GM21825 (cell line): ENCODE results near the gene RNGTT.
"Not testable (repeated sequence)": the region's sequence is repeated elsewhere in the genome, so short reads cannot be mapped to it uniquely, and the experiment has no call there.

ENCODE experiments used
- ATAC-seq: cut with Tn5 transposase; IDR thresholded peaks from one replicate; pipeline ENCODE4 v1.9.1; 2021; ENCODE audit warnings: mild to moderate bottlenecking, moderate library complexity; ENCODE audit not compliant: unreplicated experiment

The RNGTT gene

DNA sequence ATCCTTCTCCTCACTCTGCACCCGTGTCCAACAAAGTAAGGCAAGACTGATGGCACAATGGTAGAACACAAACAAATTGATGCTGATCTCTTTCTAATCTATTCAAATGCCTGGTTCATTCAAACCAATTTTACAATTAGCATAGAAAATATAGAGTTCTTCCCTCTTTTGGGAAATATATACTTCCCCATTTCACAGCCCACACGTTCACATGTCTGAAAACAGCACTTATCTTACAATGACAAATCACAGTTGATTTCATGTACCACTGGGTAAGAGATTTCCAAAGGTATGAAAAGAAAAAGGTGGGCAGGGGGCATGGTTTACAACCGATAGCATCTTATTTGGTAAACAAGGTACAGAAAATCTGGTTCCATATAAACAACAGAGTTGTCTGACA lies 137.6 kb downstream of the RNGTT start:
- no peak for ATAC-seq

- ATAC-seq: no peak
Observed at GRCh38 chr6:88823998-88824397, 139.4 kb downstream of the RNGTT start.

GRCh38 chr6:88815491-88815890 lies 147.9 kb downstream of the RNGTT start:
- no peak for ATAC-seq

DNA sequence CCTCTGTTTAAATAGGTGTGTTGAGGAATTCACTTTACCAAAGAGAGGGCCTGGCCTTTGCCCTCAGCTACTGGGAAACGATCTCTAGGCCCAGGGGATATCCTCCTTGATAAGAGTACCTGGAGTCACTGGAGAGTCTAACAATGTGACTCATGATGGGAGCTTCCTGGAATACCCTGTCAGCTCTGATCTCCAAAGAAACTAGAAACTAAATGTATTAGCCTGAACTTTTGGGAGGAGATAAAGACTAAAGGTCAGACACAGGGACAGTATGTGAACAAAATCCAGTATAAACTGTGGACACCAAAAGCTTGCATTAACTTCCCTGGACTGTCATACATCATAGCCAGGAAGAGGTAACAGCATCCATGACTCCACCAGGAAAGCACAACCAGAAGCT lies 148.5 kb downstream of the RNGTT start:
- ATAC-seq: no peak

DNA sequence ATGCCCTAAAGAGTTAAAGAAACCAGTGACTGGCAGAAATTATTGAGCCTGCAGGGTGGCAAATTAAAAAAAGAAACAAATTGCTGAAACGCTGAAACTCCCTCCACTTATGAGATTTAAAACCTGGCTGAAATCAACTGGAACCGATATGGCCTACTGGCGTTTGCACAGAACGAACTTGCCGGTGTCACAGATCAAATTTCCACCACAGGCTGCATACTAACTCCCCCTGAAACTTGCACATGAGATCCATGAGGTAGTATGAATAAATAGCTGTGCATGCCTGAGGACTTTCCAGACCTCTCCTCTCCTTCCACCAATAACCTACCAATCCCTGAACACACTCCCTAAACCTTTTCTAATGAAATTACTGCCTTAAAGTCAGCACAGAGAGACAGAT lies 150.4 kb downstream of the RNGTT start:
- ATAC-seq: no peak

DNA sequence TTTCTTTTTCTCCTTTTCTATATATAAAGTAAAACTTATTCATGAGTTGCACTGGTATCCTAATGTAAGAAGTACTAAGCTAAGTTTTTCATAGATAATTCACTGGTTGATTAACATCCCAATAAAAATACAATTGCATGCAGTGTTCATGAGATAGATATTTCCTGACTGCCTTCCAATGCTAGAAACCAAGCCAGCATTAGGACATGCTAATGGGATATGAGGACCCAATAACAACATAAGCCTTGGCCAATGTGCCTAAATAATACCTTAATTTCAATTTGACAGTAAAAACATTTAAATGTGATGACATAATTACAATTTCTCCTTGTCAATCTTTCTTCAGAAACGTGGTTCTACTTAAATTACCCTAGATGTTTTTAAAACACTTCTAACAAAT lies 152.7 kb downstream of the RNGTT start:
- ATAC-seq: no peak

- ATAC-seq: no peak
Observed at GRCh38 chr6:88810089-88810488, 153.3 kb downstream of the RNGTT start.

GRCh38 chr6:88808381-88808780 lies 155.0 kb downstream of the RNGTT start:
- no peak for ATAC-seq

DNA sequence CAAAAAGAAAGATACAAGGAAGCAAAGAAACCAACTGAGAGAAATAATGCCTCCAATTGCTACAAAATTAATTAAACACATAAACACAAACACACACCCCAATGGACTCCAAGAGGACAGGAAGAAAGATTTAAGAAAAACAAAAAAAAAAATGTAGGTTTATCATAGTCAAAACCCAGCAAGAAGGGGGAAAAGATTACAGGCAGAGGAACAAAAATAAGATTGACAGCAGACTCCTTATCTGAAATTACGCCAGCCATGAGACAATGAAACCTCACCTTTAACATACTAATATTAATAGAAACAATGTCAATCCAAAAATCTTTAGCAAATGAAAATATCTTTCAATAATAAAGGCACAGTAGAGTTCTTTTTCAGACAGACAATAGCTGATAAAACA lies 155.8 kb downstream of the RNGTT start:
- ATAC-seq: no peak

DNA sequence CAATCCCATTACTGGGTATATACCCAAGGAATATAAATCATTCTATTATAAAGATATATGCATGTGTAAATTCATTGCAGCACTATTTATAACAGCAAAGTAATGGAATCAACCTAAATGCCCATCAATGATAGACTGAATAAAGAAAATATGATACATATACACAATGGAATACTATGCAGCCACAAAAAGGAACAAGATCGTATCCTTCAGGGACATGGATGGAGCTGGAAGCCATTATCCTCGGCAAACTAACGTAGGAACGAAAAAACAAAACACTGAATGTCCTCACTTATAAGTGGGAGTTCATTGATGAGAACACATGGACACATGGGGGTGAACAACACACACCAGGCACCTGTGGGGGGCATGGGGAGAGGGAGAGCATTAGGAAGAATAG lies 156.7 kb downstream of the RNGTT start:
- no peak for ATAC-seq

GRCh38 chr6:88804701-88805100 lies 158.7 kb downstream of the RNGTT start:
- no peak for ATAC-seq

- no peak for ATAC-seq
Observed at GRCh38 chr6:88785478-88785877, 177.9 kb downstream of the RNGTT start.

DNA sequence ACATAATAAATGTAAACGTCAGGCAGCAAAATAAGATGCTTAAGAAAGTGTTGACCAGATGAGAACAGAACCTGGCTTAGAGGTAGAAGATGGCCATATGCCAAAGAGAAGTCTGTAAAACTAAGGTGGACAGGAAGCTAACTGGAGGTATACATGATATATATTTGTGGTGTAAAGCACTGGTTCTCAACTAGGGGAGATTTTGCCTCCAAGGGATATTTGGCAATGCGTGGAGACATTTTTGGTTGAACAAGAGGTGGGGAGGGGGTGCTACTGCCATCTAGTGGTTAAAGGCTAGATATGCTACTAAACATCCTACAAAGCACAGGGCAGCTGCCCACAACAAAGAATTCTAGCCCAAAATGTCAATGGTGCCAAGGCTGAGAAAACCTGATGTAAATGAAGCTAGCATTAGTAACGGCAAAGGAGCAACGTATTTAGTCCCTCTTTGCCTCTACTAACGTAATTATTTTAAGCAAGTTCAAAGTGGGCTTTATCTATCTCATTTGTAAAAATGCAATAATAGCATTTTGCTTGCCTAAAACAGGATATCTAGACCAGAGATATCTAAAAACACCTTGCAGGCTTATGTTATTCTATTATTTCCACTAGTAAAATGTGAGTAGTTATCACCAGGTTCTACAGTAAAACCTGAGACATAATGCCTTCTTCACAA lies 182.6 kb downstream of the RNGTT start:
- no peak for ATAC-seq

- no peak for ATAC-seq
Observed at GRCh38 chr6:88775866-88776571, 187.4 kb downstream of the RNGTT start.

DNA sequence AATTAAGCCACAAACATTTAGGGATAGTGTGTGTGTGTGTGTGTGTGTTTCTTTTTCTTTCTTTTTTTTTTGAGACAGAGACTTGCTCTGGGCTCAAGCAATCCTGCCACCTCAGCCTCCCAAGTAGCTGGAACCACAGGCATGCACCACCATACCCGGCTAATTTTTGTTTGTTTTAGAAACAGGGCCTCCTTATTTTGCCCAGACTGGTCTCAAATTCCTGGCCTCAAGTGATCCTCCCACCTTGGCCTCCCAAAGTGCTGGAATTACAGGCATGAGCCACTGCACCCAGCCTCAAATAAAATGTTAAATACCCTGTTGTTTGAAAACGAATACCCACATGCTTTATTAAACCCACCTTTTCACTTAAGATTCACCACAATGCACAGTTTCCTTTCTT lies 195.3 kb downstream of the RNGTT start:
- ATAC-seq: not testable (repeated sequence)

DNA sequence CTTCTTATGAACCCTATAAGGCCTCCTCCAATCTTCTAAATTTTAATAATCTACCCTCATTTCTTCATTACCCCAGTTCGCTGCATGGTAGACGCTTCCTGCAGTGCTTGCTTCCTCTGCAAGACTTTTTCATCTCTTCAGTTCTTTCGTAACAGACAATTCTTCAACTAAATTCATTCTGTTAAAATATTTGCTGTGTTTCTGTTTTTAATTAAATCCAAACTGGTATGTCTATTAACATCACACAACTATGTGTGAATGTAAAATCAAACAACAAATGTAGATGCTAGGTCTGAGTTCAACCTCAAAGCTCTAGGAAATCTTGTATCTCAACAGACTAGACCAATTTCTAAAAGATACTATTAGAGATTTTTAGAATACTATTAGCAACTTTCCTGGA lies 199.3 kb downstream of the RNGTT start:
- ATAC-seq: no peak

GRCh38 chr6:88763160-88763559 lies 200.3 kb downstream of the RNGTT start:
- ATAC-seq: no peak

- peak; percentile 76 for ATAC-seq
Observed at GRCh38 chr6:88761237-88762031, 202.0 kb downstream of the RNGTT start.

DNA sequence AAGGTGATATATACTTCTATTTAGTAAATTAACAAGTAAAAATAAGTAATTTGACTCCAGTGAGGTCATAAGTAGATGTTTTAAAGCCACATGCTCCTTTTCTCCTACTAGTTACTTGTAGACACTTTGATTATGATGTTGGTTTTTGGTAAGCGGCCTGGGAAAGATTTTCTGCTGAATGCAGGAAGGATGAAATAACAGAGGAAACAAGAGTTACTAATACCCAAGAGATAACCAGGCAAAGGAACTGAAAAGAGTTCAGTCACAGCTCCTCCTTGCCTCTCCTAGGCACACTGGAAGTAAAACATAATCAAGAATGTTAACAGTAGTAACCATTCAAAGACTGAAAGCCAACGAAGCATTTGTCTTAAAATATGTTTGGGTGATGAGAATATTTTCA lies 203.3 kb downstream of the RNGTT start:
- ATAC-seq: no peak

DNA sequence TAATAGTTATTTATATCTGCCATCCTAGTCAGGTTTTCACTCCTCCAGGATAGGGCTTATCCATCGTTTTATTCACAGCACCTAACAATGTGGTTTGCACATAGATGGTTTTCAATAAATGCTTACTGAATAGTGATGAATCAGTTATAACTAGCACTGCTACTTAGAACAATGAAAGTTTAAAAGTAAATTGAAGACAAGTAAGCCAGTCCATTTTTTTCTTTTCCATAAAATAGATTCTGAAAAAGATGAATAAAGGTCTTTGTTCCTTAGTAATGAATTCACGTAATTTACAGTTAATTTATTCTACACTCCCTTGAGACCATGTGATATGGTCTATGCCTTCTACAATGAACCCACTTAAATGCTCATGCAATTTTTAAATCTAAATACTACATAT lies 212.5 kb downstream of the RNGTT start:
- ATAC-seq: no peak

GRCh38 chr6:88749849-88750248 lies 213.6 kb downstream of the RNGTT start:
- no peak for ATAC-seq

- no peak for ATAC-seq
Observed at GRCh38 chr6:88748141-88748540, 215.3 kb downstream of the RNGTT start.
